H9 (cell line): ENCODE measurements around the gene NPAS3. TPM values are rescaled to one million over a fixed set of nuclear protein-coding genes. Genes with fewer than 3 reads are reported as not detected.

Experiments used
- DNase-seq: peaks from one replicate; pipeline ENCODE4 v3.0.0-alpha.2; 2017
- H2AFZ ChIP-seq: one replicate; pipeline ENCODE4 v1.6.1; 2013; ENCODE audit warnings: mild to moderate bottlenecking, low read length, control low read depth, moderate library complexity
- H2AK5ac ChIP-seq: 2 replicates; pipeline ENCODE4 v1.6.1; 2013; ENCODE audit warnings: low read length, control low read depth, mixed read lengths; ENCODE audit not compliant: insufficient read length
- H2BK120ac ChIP-seq: one replicate; pipeline ENCODE4 v1.6.1; 2013; ENCODE audit warnings: low read depth, mild to moderate bottlenecking, low read length, control low read depth, inconsistent platforms; ENCODE audit not compliant: poor library complexity, severe bottlenecking
- H2BK12ac ChIP-seq: 2 replicates; pipeline ENCODE4 v1.6.1; 2013; ENCODE audit warnings: low read length, control low read depth, mixed read lengths, low read depth; ENCODE audit not compliant: insufficient read length
- H2BK15ac ChIP-seq: 2 replicates; pipeline ENCODE4 v1.6.1; 2013; ENCODE audit warnings: low read depth, low read length, control low read depth
- H2BK20ac ChIP-seq: one replicate; pipeline ENCODE4 v1.6.1; 2013; ENCODE audit warnings: low read depth, mild to moderate bottlenecking, low read length, control low read depth, inconsistent platforms; ENCODE audit not compliant: poor library complexity, severe bottlenecking
- H2BK5ac ChIP-seq: 2 replicates; pipeline ENCODE4 v1.6.1; 2013; ENCODE audit warnings: low read length, control low read depth, mixed read lengths; ENCODE audit not compliant: insufficient read length
- H3K14ac ChIP-seq: 2 replicates; pipeline ENCODE4 v1.6.1; 2013; ENCODE audit warnings: low read length, control low read depth; ENCODE audit not compliant: insufficient read depth
- H3K18ac ChIP-seq: 2 replicates; pipeline ENCODE4 v1.6.1; 2013; ENCODE audit warnings: low read depth, mild to moderate bottlenecking, mixed read lengths, low read length, control low read depth; ENCODE audit not compliant: insufficient read length
- H3K23ac ChIP-seq: 2 replicates; pipeline ENCODE4 v1.6.1; 2013; ENCODE audit warnings: low read length, control low read depth, mixed read lengths, low read depth; ENCODE audit not compliant: insufficient read length
- H3K23me2 ChIP-seq: 2 replicates; pipeline ENCODE4 v1.6.1; 2013; ENCODE audit warnings: low read depth, mild to moderate bottlenecking, mixed read lengths, low read length, control low read depth; ENCODE audit not compliant: insufficient read length, poor library complexity, severe bottlenecking
- H3K27ac ChIP-seq: 2 replicates; pipeline ENCODE4 v1.5.1; 2013; ENCODE audit warnings: low read length, control low read depth, mixed read lengths, low read depth; ENCODE audit not compliant: insufficient read length
- H3K27me3 ChIP-seq: 2 replicates; pipeline ENCODE4 v1.6.1; 2013; ENCODE audit warnings: low read length, control low read depth, inconsistent platforms; ENCODE audit not compliant: insufficient read depth
- H3K4ac ChIP-seq: 2 replicates; pipeline ENCODE4 v1.6.1; 2013; ENCODE audit warnings: low read depth, mild to moderate bottlenecking, control low read depth, inconsistent platforms, low read length, moderate library complexity
- H3K4me1 ChIP-seq: 2 replicates; pipeline ENCODE4 v1.6.1; 2013; ENCODE audit warnings: low read length, control low read depth, inconsistent platforms; ENCODE audit not compliant: insufficient read depth
- H3K4me2 ChIP-seq: 2 replicates; pipeline ENCODE4 v1.6.1; 2013; ENCODE audit warnings: low read length, control low read depth, mixed read lengths; ENCODE audit not compliant: insufficient read length, insufficient read depth
- H3K56ac ChIP-seq: 2 replicates; pipeline ENCODE4 v1.6.1; 2013; ENCODE audit warnings: low read depth, mild to moderate bottlenecking, mixed read lengths, low read length, control low read depth; ENCODE audit not compliant: insufficient read length
- H3K79me1 ChIP-seq: 2 replicates; pipeline ENCODE4 v1.6.1; 2013; ENCODE audit warnings: low read depth, mild to moderate bottlenecking, moderate library complexity, low read length, control low read depth, inconsistent platforms; ENCODE audit not compliant: insufficient read depth, poor library complexity, severe bottlenecking
- H3K79me2 ChIP-seq: 2 replicates; pipeline ENCODE4 v1.6.1; 2013; ENCODE audit warnings: low read length, control low read depth, inconsistent platforms; ENCODE audit not compliant: insufficient read depth
- H3K9ac ChIP-seq: 2 replicates; pipeline ENCODE4 v1.6.1; 2013; ENCODE audit warnings: low read length, control low read depth, mixed read lengths; ENCODE audit not compliant: insufficient read length; ENCODE audit errors: extremely low read depth
- H3K9me3 ChIP-seq: one replicate; pipeline ENCODE4 v1.6.1; 2013; ENCODE audit warnings: low read depth, low read length, inconsistent platforms; ENCODE audit not compliant: control insufficient read depth
- H3T11ph ChIP-seq: one replicate; pipeline ENCODE4 v1.6.1; 2013; ENCODE audit warnings: mild to moderate bottlenecking, low read length, control low read depth, inconsistent platforms
- H4K20me1 ChIP-seq: one replicate; pipeline ENCODE4 v1.6.1; 2013; ENCODE audit not compliant: control insufficient read depth, insufficient read length, insufficient read depth
- H4K5ac ChIP-seq: 2 replicates; pipeline ENCODE4 v1.6.1; 2013; ENCODE audit warnings: low read depth, mild to moderate bottlenecking, mixed read lengths, low read length, control low read depth; ENCODE audit not compliant: insufficient read length
- H4K8ac ChIP-seq: replicated peaks from 2 replicates; pipeline ENCODE4 v1.6.1; 2013; ENCODE audit warnings: low read length, control low read depth, mixed read lengths, low read depth; ENCODE audit not compliant: insufficient read length
- H4K91ac ChIP-seq: 2 replicates; pipeline ENCODE4 v1.6.1; 2013; ENCODE audit warnings: low read depth, mild to moderate bottlenecking, moderate library complexity, mixed read lengths, low read length, control low read depth; ENCODE audit not compliant: insufficient read length
- H3K27ac Mint-ChIP-seq, 3 experiments: 2 replicates in 2 of 3; 3 replicates in 1 of 3; pipeline ENCODE4 v1.8.0; 2020 to 2021; ENCODE audit warnings: mixed read lengths in 3 of 3, mild to moderate bottlenecking in 1 of 3, moderate library complexity in 1 of 3
- H3K27me3 Mint-ChIP-seq: 2 replicates; pipeline ENCODE4 v1.8.0; 2021; ENCODE audit warnings: low read depth, mild to moderate bottlenecking, moderate library complexity, mixed read lengths
- H3K36me3 Mint-ChIP-seq, 3 experiments: 2 replicates in 2 of 3; 3 replicates in 1 of 3; pipeline ENCODE4 v1.8.0; 2020 to 2021; ENCODE audit warnings: low read depth in 3 of 3, mixed read lengths in 3 of 3; ENCODE audit not compliant: insufficient read depth in 1 of 3
- H3K4me1 Mint-ChIP-seq, 2 experiments: 2 replicates each; pipeline ENCODE4 v1.8.0; 2020; ENCODE audit warnings: mixed read lengths in 2 of 2
- H3K4me3 Mint-ChIP-seq, 2 experiments: 2 replicates in 1 of 2; 3 replicates in 1 of 2; pipeline ENCODE4 v1.8.0; 2020 to 2021; ENCODE audit warnings: mild to moderate bottlenecking in 2 of 2, mixed read lengths in 2 of 2, moderate library complexity in 1 of 2
- H3K9me3 Mint-ChIP-seq, 2 experiments: 2 replicates in 1 of 2; 3 replicates in 1 of 2; pipeline ENCODE4 v1.8.0; 2020; ENCODE audit warnings: mild to moderate bottlenecking in 2 of 2, mixed read lengths in 2 of 2, moderate library complexity in 1 of 2
- WGBS: extraction: QIAGEN DNeasy Blood & Tissue Kit; methylation state at CpG from one replicate; pipeline ENCODE4 v1.1.7; 2013; ENCODE audit warnings: missing lambda C conversion rate, low lambda C conversion rate, mixed read lengths; ENCODE audit not compliant: insufficient read length; ENCODE audit errors: extremely low coverage; 5-methylcytosine and 5-hydroxymethylcytosine counted together
- total RNA-seq: library from RNA; stranded (reverse); gene quantifications from 2 replicates; pipeline ENCODE4 v1.2.1, GENCODE V29; 2021
- TF ChIP-seq, protein P1 (sequence below): fragments of 200-600 bp; sonication (generic); conservative IDR thresholded peaks from 3 replicates; pipeline ENCODE4 v1.8.0; 2021; ENCODE audit warnings: antibody characterized with exemption, mild to moderate bottlenecking

NPAS3 gene
- total RNA-seq, 1 experiment from 2014 or later, result 0.17 TPM

DNA sequence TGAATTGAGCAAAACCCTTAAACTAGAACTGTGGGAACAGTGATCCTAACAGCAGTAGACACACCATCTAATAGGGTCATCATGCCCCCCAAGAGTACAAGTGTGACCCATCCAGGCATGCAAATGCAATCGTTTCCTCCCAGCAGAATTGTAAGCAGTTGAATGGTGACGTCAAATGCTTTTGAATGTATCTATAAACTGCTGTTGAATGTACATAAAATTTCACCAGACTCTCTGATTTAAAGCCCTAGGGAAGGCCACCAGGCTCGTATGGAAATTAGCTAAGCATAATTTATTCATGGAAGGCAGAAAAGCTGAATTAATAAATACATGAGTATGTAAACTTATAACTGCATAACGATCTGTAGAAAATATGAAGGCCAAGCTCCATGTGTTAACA lies 529.3 kb downstream of the NPAS3 start:
- Histone ChIP-seq H2BK12ac (no peak overlapping the region), H2BK15ac (no peak overlapping the region), H2BK120ac (no peak overlapping the region), H4K5ac (no peak overlapping the region), H3K4me1 (no peaks in the 10 kb centered on the region), H3K9ac (no peak overlapping the region), H3K23me2 (no peaks in the 10 kb centered on the region), H4K20me1 (no peaks in the 10 kb centered on the region), H3K23ac (no peak overlapping the region), H3T11ph (no peak overlapping the region), H3K14ac (no peak overlapping the region), H3K4me2 (no peak overlapping the region), H3K18ac (no peak overlapping the region), H3K56ac (no peak overlapping the region), H2BK20ac (no peak overlapping the region), H4K8ac (no peak overlapping the region), H2AK5ac (no peak overlapping the region), H2BK5ac (no peak overlapping the region), H3K27ac (no peak overlapping the region), H2AFZ (no peak overlapping the region), H4K91ac (no peak overlapping the region), H3K79me1 (no peaks in the 10 kb centered on the region), H3K4ac (no peak overlapping the region), H3K79me2 (no peaks in the 10 kb centered on the region), H3K9me3 (no peaks in the 10 kb centered on the region), H3K27me3 (no peaks in the 10 kb centered on the region)
- no peak for DNase-seq
- TF ChIP-seq, protein P1, sequence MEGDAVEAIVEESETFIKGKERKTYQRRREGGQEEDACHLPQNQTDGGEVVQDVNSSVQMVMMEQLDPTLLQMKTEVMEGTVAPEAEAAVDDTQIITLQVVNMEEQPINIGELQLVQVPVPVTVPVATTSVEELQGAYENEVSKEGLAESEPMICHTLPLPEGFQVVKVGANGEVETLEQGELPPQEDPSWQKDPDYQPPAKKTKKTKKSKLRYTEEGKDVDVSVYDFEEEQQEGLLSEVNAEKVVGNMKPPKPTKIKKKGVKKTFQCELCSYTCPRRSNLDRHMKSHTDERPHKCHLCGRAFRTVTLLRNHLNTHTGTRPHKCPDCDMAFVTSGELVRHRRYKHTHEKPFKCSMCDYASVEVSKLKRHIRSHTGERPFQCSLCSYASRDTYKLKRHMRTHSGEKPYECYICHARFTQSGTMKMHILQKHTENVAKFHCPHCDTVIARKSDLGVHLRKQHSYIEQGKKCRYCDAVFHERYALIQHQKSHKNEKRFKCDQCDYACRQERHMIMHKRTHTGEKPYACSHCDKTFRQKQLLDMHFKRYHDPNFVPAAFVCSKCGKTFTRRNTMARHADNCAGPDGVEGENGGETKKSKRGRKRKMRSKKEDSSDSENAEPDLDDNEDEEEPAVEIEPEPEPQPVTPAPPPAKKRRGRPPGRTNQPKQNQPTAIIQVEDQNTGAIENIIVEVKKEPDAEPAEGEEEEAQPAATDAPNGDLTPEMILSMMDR, result no peak
- no peak overlapping the region for H3K27ac Mint-ChIP-seq
- H3K27me3 Mint-ChIP-seq, result no peaks in the 10 kb centered on the region; the same call in 1 of the 2 replicates
- H3K36me3 Mint-ChIP-seq, result peaks cover 0 to 4% (median 0%) of the 10 kb centered on the region in 3 experiments; a peak in 3 of 7 replicates
- WGBS, result no CpG with 5 or more reads among the region's 4 CpGs
- no peaks in the 10 kb centered on the region for H3K9me3 Mint-ChIP-seq
- H3K4me3 Mint-ChIP-seq, result no peak overlapping the region
- peaks cover 6 to 9% of the 10 kb centered on the region in 2 experiments; a peak in 3 of 4 replicates for H3K4me1 Mint-ChIP-seq
